ENCODE results near the gene OR2W1.

The OR2W1 gene

DNA sequence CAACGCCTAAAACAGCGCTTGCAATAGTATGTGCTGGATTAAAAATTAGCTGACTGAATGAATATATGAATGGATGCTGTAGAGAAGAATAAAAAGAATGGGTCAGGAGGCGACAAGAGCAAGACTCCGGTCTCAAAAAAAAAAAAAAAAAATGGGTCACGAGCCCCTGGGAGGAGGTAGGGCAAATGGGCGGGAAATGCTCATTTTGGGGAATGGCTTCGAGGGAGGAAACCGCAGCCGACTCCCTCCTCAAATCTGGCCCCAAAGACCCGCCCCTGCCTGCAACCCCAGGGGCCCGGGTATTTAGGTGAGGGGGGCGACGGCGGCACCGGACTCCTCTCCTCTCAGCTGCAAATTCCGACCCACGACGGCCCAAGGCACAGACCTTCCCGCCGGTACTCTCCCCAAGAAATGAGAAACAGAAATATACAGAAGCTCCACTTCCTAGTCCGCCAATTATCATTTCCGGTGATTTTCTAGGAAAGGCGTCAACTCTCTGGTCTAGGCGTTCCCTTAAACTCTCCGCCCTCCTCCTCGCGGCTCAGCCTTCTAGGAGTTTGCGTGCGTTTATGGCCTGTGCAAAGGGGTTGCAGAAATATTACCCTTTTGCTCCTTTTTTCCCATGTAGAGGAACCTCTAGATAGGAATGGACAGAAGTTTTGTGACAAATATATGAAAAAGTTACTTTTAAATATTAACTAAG, 39.6 kb downstream of the OR2W1 start, which contains the start of gene ZNF311:
Gene ZNF311, minus strand, starts transcription at position 133 of the 703 bp plus-strand sequence. CDS start 1,361 bp downstream, outside the sequence.
- Histone ChIP-seq H3K27me3 (ENCODE audit: control insufficient read depth in 5 of 5, insufficient read depth in 4 of 5, low read length in 5 of 5) (no peaks in the 10 kb centered on the region), H3K4me3 (ENCODE audit: low read depth in 1 of 5, low read length in 5 of 5) (peak within 1 kb of the TSS; percentile 74 to 86 (median 77)), H3K27ac (ENCODE audit: low read depth, low read length) (peak within 1 kb of the TSS; percentile 39), H3K9ac (ENCODE audit: low read length in 5 of 5) (peak within 1 kb of the TSS; percentile 28 to 76 (median 70)), H3K4me1 (ENCODE audit: control insufficient read depth in 5 of 5, insufficient read depth in 5 of 5, low read length in 5 of 5) (peaks cover 0 to 14% (median 8%) of the 10 kb centered on the region in 5 donors), H3K36me3 (ENCODE audit: control insufficient read depth in 5 of 5, insufficient read depth in 5 of 5, low read length in 5 of 5) (no peaks in the 10 kb centered on the region), H3K9me3 (ENCODE audit: control insufficient read depth in 5 of 5, low read length in 5 of 5) (no peaks in the 10 kb centered on the region)

DNA sequence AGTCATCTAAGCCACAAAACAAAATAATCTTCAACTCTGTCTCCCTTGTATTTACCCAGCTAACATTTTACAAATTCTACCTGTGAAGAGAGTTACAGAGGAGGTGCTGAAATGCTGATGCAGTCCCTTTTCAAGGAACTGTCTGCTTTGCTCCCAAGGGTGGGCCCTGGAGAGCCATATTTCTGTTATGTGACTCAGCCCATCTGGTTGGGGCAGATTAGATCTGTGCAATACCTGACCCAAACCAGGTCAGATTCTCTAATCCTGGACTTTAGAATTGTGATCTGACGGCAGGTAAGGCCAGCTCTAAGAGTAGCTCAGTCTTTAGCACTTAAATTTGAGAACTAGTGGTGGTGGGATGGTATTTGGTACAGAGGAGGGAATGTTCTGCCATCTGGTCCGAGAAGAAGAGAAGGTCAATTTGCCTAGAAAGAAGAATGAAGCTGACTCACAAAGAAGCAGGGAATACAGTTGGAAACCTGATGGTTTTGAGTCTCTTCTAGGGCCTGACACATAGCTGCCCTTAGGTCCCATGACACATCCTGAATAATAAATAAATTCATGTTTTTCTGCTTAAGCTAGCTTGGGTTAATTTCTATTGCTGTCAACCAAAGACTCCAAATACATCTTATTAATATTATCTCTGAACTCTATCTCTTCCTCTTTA, 48.0 kb downstream of the OR2W1 start:
- peaks cover 0 to 9% (median 4%) of the 10 kb centered on the region in 5 donors for H3K9me3 ChIP-seq (ENCODE audit: control insufficient read depth in 5 of 5, low read length in 5 of 5)
- H3K9ac ChIP-seq (ENCODE audit: low read length in 5 of 5), result no peak overlapping the region
- H3K27ac ChIP-seq (ENCODE audit: low read depth, low read length), result no peak overlapping the region
- H3K36me3 ChIP-seq (ENCODE audit: control insufficient read depth in 5 of 5, insufficient read depth in 5 of 5, low read length in 5 of 5), result peaks cover 0 to 8% (median 2%) of the 10 kb centered on the region in 5 donors
- H3K4me1 ChIP-seq (ENCODE audit: control insufficient read depth in 5 of 5, insufficient read depth in 5 of 5, low read length in 5 of 5), result peaks cover 0 to 9% (median 0%) of the 10 kb centered on the region in 5 donors
- H3K4me3 ChIP-seq (ENCODE audit: low read depth in 1 of 5, low read length in 5 of 5), result no peak overlapping the region
- H3K27me3 ChIP-seq (ENCODE audit: control insufficient read depth in 5 of 5, insufficient read depth in 4 of 5, low read length in 5 of 5), result peaks cover 0 to 3% (median 0%) of the 10 kb centered on the region in 5 donors

DNA sequence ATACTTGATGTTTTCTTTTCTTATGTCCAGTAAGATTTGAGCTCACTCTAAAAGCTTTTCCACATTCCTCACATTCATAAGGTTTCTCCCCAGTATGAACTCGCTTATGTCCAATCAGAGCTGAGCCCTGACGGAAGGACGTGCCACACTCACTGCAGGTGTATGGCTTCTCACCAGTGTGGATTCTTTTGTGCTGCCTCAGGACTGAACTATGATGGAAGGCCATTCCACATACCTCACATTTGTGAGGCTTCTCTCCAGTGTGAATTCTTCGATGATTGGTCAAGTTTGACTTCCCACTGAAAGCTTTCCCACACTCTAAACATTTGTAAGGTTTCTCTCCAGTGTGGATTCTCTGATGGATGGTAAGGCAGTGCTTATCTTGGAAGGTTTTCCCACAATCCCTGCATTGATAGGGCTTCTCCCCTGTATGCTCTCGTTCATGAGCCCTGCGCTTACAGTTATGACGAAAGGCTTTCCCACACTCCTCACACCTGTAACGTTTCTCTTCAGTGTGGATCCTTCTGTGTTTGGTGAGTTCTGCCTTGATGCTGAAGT, 49.8 kb downstream of the OR2W1 start:
- peaks cover 0 to 9% (median 4%) of the 10 kb centered on the region in 5 donors for H3K9me3 ChIP-seq (ENCODE audit: control insufficient read depth in 5 of 5, low read length in 5 of 5)
- peaks cover 0 to 9% (median 0%) of the 10 kb centered on the region in 5 donors for H3K4me1 ChIP-seq (ENCODE audit: control insufficient read depth in 5 of 5, insufficient read depth in 5 of 5, low read length in 5 of 5)
- peaks cover 0 to 8% (median 2%) of the 10 kb centered on the region in 5 donors for H3K36me3 ChIP-seq (ENCODE audit: control insufficient read depth in 5 of 5, insufficient read depth in 5 of 5, low read length in 5 of 5)
- no peak overlapping the region for H3K9ac ChIP-seq (ENCODE audit: low read length in 5 of 5)
- H3K4me3 ChIP-seq (ENCODE audit: low read depth in 1 of 5, low read length in 5 of 5), result no peak overlapping the region
- H3K27me3 ChIP-seq (ENCODE audit: control insufficient read depth in 5 of 5, insufficient read depth in 4 of 5, low read length in 5 of 5), result peaks cover 0 to 3% (median 0%) of the 10 kb centered on the region in 5 donors
- no peak overlapping the region for H3K27ac ChIP-seq (ENCODE audit: low read depth, low read length)
